Ovary (tissue), 9 donors: ENCODE data around the gene FIG4. TPM values are rescaled to one million over a fixed set of nuclear protein-coding genes. Genes with fewer than 3 reads are reported as not detected.

Experiments
- DNase-seq, 5 donors: peaks; one replicate each; pipeline ENCODE4 v3.0.0-alpha.2; 2019 to 2020
- H3K27ac ChIP-seq, 2 donors: fragments of 200-600 bp; one replicate each; pipeline versions ENCODE4 v1.5.1 to v1.8.0; 2019 to 2022
- H3K27me3 ChIP-seq: fragments of 200-600 bp; one replicate; pipeline ENCODE4 v1.8.0; 2022
- H3K36me3 ChIP-seq: fragments of 200-600 bp; sonication (generic); one replicate; pipeline ENCODE4 v1.5.1; 2019
- H3K4me1 ChIP-seq: one replicate; pipeline ENCODE4 v1.8.1; 2013; ENCODE audit warnings: mild to moderate bottlenecking, moderate library complexity; ENCODE audit not compliant: insufficient read depth
- H3K4me3 ChIP-seq: fragments of 200-600 bp; sonication (generic); one replicate; pipeline ENCODE4 v1.5.1; 2017
- H3K9me3 ChIP-seq, 2 donors: fragments of 200-600 bp in 1 of 2; sonication (generic) in 1 of 2; one replicate each; pipeline versions ENCODE4 v1.5.1 to v1.8.1; 2013 to 2019; ENCODE audit warnings: mild to moderate bottlenecking in 1 of 2, moderate library complexity in 1 of 2
- EP300 ChIP-seq: sonication (generic); formaldehyde crosslinking; IDR thresholded peaks from one replicate; pipeline ENCODE4 v1.6.1; 2017; ENCODE audit warnings: antibody characterized with exemption
- POLR2A ChIP-seq: fragments of 450-650 bp; IDR thresholded peaks from one replicate; pipeline ENCODE4 v1.6.1; 2017; ENCODE audit warnings: antibody characterized with exemption, mild to moderate bottlenecking, moderate library complexity
- WGBS, 3 donors: extraction: QIAGEN DNeasy Blood & Tissue Kit in 1 of 3; methylation state at CpG; one replicate each; pipeline versions ENCODE4 v1.1.5 to v1.1.7; 2013 to 2017; 5-methylcytosine and 5-hydroxymethylcytosine counted together
- intact Hi-C, 4 donors: fragments of 100-400 bp; cut with DNase I; formaldehyde crosslinking; loops; one replicate each; pipeline versions ENCODE4 v1.11.0 to v1.15.1; 2022 to 2023
- polyA plus RNA-seq, 2 donors: library from polyadenylated mRNA; stranded (reverse); fragments of 200-250 nt in 1 of 2; fragments of 350-450 nt in 1 of 2; fragmentation: Illumina TruSeq in 1 of 2; extraction: RNeasy Lipid Tissue Mini Kit (QIAGEN cat#74804) in 1 of 2; gene quantifications; one replicate each; pipeline ENCODE4 v1.2.3, GENCODE V29; 2013 to 2014
- total RNA-seq, 7 donors: library from RNA; depleted of rRNA in 2 of 7; stranded (reverse); fragments of >200 nt in 2 of 7; fragmentation: NEBNext Ultra II Directional in 3 of 7; extraction: Animal tissue kit (Norgen Biotek cat#: 25700) in 3 of 7; gene quantifications; one replicate each; pipeline versions ENCODE4 v1.1.0 to v1.2.4, GENCODE V29; 2016 to 2023
- TF ChIP-seq, protein P1 (sequence below), 3 donors: fragments of 450-650 bp in 2 of 3; fragments of 200-600 bp in 1 of 3; IDR thresholded peaks; one replicate each; pipeline versions ENCODE4 v1.5.1 to v1.8.0; 2016 to 2022; ENCODE audit warnings: antibody characterized with exemption in 3 of 3, mild to moderate bottlenecking in 1 of 3
- donor health status: DM: no; HTN: no; CAD: no; lungs with moderate emphysema.
- donor health status: DM: no; HTN: no; CAD: no.
- donor health status: Bipolar disorder and iron deficiency.
- donor health status: DM: yes; HTN: yes; CAD: no.
- donor health status: DM: no; HTN: no; CAD: no.
- donor health status: DM: yes; HTN: yes; CAD: no.

Gene FIG4
- total and polyA plus RNA-seq, 9 donors = 7.4 to 17.5 (median 13.3) TPM

DNA sequence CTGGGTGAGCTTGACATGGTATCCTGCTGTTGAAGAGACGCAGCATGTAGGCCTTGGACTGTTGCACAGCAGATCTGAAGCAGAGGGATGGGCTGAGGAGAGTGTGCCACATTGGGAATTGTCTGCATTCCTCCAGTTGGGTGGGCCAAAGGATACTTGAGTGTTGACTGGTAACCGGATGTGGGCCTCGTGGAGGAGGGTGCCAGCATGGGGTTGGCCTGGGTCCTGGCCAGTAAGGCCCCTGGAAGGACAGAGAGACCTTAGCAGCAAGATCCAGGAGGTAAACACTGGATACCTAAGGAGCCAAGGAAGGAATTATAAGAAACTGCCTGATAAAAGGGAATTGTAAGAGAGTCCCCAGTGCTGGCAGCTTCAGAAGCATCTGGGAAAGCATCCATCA, 76.9 kb downstream of the FIG4 start:
- H3K36me3 ChIP-seq = no peaks in the 10 kb centered on the region
- no peak overlapping the region for H3K27ac ChIP-seq
- DNase-seq = no peak
- intact Hi-C loops = no loop called here
- no peak for TF ChIP-seq POLR2A
- no peak for TF ChIP-seq EP300
- TF ChIP-seq, protein P1, sequence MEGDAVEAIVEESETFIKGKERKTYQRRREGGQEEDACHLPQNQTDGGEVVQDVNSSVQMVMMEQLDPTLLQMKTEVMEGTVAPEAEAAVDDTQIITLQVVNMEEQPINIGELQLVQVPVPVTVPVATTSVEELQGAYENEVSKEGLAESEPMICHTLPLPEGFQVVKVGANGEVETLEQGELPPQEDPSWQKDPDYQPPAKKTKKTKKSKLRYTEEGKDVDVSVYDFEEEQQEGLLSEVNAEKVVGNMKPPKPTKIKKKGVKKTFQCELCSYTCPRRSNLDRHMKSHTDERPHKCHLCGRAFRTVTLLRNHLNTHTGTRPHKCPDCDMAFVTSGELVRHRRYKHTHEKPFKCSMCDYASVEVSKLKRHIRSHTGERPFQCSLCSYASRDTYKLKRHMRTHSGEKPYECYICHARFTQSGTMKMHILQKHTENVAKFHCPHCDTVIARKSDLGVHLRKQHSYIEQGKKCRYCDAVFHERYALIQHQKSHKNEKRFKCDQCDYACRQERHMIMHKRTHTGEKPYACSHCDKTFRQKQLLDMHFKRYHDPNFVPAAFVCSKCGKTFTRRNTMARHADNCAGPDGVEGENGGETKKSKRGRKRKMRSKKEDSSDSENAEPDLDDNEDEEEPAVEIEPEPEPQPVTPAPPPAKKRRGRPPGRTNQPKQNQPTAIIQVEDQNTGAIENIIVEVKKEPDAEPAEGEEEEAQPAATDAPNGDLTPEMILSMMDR (IDR thresholded peaks at IDR 0.05) = no peak
- H3K4me1 ChIP-seq = no peaks in the 10 kb centered on the region
- WGBS, 3 donors = 69 to 86% (median 72%) methylated on average over 3 of the region's 3 CpGs
- H3K27me3 ChIP-seq = no peaks in the 10 kb centered on the region
- no peak overlapping the region for H3K4me3 ChIP-seq
- H3K9me3 ChIP-seq = no peaks in the 10 kb centered on the region

DNA sequence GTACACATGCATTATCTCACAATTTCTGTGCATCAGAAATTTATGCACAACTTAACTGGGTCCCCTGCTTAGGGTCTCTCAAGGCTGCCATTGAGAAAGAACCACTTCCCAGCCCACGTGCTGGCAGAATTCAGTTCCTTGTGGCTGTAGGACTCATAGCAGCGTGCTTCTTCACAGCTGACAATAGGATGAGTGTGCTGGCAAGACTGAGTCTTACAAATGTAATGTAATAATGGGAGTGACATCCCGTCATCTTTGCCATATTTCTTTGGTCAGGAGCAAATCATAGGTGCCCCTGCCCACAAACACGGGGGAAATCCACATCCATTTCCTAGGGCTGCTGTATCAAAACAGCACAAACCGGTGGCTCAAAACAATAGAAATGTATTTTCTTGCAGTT, 77.4 kb downstream of the FIG4 start:
- Histone ChIP-seq H3K4me3 (no peak overlapping the region), H3K9me3 (no peaks in the 10 kb centered on the region), H3K36me3 (no peaks in the 10 kb centered on the region), H3K4me1 (no peaks in the 10 kb centered on the region), H3K27me3 (no peaks in the 10 kb centered on the region), H3K27ac (no peak overlapping the region)
- WGBS, 3 donors = 82 to 92% (median 89%) methylated on average over 5 of the region's 5 CpGs
- TF ChIP-seq, protein P1 (IDR thresholded peaks at IDR 0.05) = no peak
- no peak for TF ChIP-seq EP300
- TF ChIP-seq POLR2A = no peak
- DNase-seq = no peak
- intact Hi-C loops = no loop called here

DNA sequence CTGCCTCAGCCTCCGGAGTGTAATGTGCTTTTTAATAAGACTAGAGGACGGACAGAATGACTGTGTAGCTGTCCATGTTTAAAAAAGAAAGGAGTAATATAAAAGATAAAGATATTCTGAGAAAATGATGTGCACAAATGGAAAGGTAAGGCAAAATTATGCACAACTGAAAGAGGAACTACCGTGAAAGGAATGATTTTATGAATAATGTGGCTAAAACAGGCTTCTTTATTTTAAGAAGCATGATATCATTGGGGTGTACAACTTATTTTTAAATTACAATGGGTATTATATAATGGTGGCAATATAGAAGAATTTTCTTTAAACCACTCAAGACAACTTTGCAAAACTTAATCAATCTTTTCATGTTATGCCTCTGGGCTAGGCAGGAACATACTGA, 78.1 kb downstream of the FIG4 start:
- intact Hi-C loops = no loop called here
- Histone ChIP-seq H3K27ac (no peak overlapping the region), H3K27me3 (no peaks in the 10 kb centered on the region), H3K36me3 (no peaks in the 10 kb centered on the region), H3K4me3 (no peak overlapping the region), H3K9me3 (no peaks in the 10 kb centered on the region), H3K4me1 (no peaks in the 10 kb centered on the region)
- WGBS, 3 donors = 84 to 91% (median 91%) methylated on average over 3 of the region's 3 CpGs
- no peak for DNase-seq
- TF ChIP-seq POLR2A = no peak
- TF ChIP-seq, protein P1 (IDR thresholded peaks at IDR 0.05) = no peak
- no peak for TF ChIP-seq EP300

DNA sequence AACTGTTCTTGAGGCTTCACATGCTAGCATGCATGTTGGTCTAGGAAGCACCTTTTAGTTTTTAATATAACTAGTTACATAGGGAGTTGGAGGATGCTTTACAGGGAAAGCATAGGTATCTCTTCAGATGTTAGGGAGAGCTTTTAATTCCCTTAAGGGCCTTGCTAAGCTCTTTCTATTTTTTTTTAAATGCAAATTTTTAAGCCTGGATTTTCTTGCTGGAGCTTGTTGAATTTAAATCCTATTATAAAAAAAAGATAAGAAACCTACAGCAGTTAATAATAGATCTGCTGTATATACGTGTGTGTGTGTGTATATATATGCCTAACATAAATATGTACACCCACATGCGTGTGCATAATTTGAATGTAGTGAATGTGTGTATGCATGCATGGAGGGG, 79.0 kb downstream of the FIG4 start:
- intact Hi-C loops = no loop called here
- no peaks in the 10 kb centered on the region for H3K36me3 ChIP-seq

More for the DNA sequence above, 79.0 kb downstream of the FIG4 start:
- DNase-seq = no peak
- 95 to 96% (median 95%) methylated on average over 2 of the region's 2 CpGs for WGBS, 3 donors
- H3K4me3 ChIP-seq = no peak overlapping the region
- H3K4me1 ChIP-seq = no peaks in the 10 kb centered on the region
- no peak overlapping the region for H3K27ac ChIP-seq
- no peaks in the 10 kb centered on the region for H3K27me3 ChIP-seq
- no peaks in the 10 kb centered on the region for H3K9me3 ChIP-seq
- no peak for TF ChIP-seq POLR2A
- TF ChIP-seq, protein P1 (IDR thresholded peaks at IDR 0.05) = no peak
- no peak for TF ChIP-seq EP300
